Activated gamma-delta T cell treated with anti-CD3 and anti-CD28 coated beads, Interleukin-2, amount 50 U/mL, for 16 hours (primary cell): ENCODE measurements around the gene SEBOX.

ENCODE experiments used
- DNase-seq: peaks from one replicate; pipeline ENCODE4 v3.0.0-alpha.2; 2020; ENCODE audit warnings: low read depth

SEBOX gene

DNA sequence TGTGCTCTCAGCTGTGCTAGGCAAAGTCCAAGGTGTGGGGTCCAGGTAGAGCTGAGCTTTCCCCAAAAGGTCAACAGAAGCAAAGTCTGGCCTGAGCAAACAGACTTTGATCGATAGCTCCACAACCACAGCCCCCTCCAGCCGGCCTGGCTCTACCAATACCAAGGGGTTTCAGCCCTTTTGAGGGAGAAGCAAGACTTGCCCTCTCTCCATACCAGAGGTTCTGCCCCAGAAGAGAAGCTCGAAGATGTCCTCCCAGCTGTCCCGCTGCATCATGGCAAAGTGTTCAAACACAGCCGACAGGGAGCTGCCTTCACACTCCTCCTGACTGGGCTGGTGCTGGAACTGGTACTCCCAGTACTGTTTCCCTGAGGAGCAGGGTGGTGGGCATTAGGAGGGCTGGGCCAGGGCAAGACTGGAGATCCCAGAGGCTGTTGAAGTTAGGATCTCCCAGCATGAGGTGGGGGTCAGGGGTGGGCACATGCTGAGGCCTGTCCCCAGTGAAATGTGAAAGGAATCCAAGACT is 3.4 kb upstream of the SEBOX start:
- no peak for DNase-seq

DNA sequence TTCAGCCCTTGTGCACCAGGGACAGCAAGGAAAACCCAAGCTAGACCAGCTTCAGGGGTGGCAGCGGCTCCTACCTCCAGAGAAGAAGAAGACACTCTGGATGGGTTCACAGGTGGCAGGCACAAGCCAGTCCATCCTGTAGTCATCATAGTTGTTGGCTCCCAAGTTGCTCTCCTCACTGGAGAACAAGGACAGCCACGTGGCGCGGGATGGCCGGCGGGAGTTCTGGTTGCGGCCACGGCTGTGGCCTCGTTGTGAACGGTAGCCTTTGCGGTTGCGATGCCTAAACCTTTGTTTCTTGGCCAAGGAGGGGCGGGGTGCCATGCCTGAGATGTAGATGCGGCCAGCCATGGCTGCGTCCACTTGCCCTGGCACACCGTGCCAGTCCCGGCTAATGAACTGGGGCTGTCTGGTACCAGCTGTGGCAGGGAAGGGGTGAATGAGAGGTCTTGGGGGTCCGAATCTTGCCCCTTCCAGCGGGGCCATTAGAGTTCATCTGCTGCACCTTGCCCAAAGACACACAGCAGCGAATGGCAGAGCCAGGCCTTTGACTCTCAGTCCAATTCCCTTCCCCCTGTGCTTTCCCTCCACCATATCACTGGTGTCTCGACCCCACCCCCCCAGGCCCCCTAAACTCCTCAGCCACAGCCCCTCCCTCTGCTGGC is 2.8 kb upstream of the SEBOX start:
- DNase-seq: no peak

DNA sequence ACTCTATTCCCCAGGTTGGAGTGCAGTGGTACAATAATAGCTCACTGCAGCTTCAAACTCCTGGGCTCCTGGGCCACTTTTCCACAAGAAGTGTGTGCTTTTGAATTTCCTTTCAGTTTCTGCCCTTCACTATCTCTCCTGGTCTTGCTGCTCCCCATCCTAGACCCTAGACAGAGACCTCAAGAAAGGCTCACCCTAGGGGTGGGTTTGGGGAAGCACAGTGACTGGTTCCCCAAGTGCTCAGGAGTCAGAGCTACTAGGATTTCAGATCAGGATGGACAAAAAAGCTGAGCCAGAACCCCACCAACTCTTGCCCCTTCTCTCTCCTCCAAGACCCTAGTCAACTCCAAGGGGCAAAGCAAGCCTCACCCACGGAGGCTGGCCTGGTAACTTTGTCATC is 1.6 kb upstream of the SEBOX start:
- no peak for DNase-seq

DNA sequence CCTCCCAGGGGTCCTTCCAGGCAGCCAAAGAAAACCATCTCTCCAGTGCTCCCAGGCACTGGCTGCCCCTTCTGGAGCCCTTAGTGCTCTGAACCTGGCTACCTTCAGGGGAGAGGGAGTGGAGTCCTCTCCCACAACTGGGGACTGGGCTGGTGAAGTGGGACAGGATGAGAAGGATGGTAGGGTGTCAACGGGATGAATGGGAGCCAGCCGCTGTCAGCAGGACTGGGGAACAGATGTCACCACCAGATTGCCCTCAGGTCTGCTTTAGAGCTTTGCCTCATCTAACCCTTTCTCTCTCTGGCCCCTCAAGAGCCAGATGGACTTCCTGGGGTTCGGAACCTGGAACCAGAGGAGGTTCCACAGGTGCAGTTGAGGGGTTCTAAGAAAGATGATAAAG is 488 bp upstream of the SEBOX start:
- DNase-seq: no peak

DNA sequence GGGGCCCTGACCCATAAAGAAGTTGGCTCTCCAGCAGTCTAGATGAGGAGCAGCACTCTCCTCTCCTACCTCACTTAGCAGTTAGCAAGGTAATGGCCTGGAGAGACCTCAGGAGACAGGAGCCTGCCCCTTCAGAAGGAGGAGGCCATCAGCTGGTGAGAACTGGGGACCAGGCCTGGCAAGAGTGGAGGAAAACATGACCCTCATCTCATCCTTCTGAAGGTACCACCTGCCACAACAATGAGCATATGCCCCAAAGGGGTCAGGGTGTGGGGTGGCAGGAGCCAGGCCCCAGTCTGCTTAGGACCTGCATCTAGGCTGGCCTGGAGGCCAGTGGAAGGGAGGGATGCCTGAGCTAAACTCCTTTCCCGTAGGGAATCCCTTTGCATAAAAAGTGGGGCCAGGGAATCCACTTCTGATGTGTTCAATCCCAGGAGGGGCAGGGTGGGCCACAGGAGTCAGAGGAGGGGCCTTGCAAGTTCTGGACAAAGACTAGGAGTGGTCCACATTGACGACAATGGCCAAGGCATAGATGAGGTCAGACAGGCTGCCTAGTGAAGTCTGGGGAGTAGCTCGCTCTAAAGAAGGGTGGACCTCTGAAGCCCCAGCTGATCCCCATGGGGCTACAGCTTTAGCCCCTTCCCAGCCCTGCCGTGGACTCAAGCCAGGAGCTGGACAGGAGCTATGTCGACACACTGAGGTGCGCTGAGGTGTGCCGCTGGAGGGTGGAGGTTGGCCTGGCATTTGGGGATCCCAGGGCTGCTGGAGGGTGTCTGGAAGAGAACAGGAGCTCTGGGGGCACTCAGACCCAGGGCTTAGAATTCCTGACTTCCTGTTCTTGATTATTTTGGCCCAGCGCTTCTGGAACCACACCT is 986 bp downstream of the SEBOX start:
- no peak for DNase-seq

DNA sequence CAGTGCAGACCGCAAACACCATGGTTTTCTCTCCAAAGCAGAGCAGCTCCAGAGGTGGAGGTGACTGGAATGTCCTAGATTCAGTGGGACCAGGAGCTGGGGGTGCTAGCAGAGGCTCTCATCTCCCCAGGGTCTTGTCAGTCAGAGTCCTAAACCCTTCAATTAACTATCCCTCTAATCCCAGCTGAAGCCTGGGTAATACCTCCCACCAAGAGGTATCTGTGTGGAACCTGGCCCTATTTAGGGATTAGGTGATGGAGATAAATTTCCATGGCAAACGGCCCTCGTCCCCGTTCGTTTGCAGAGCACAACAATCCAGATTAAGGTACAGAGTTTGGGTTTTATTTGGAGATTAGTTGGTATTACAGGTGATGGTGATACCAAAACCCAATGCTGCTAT is 1.8 kb downstream of the SEBOX start:
- DNase-seq: no peak

DNA sequence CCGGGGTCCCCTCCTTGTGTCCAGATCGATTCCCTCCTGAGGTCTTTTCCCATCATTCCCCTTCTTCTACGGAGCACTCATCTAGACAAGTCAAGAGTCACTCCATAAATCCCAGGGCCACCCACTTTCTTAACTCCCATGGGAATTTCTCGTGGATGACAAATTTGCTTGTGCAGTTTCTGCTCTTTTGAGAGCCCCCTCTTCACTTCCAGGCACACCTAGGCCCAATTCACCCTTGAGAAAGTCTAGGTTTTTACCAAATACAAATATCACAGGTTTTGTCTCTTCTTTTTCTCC is 7.2 kb downstream of the SEBOX start:
- no peak for DNase-seq

DNA sequence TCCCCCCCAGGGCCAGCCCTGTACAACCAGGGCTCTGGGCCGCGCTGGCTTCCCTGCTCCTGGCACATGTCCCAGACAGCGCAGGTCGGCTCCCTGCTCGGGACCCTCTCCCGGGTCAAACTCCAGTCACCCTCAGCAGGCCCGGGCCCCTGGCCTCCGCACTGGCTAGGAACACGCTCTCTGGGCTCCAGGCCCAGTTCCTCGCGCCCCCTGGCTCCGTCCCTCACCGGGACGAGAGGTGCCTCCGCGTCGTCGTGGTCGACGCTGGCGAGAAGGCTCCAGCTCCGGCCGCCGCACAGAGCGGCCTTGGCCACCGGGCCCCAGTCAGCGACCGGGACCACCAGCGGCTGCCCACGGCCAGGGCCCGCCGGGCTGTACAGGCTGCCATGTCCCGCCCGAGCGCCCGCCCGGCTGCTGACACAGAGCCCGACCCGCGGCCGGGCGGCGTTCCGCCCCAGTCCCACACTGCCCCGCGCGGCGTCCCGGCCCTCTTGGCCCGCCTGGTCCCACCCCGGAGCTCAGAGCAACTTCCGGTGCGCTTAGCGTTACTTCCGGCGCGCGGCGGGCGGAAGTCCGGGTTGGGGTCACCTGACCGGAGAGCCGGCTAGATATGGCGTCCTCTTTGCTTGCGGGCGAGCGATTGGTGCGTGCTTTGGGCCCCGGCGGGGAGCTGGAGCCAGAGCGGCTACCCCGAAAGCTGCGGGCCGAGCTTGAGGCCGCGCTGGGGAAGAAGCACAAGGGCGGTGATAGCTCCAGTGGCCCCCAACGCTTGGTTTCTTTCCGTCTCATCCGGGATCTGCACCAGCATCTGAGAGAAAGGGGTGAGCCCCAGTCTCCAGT is 7.7 kb downstream of the SEBOX start, which contains the start of gene POLDIP2:
Gene POLDIP2, minus strand, starts transcription at position 467 of the 840 bp plus-strand sequence. Its CDS starts 79 bp downstream, at position 388.
- DNase-seq: peak; percentile 95

DNA sequence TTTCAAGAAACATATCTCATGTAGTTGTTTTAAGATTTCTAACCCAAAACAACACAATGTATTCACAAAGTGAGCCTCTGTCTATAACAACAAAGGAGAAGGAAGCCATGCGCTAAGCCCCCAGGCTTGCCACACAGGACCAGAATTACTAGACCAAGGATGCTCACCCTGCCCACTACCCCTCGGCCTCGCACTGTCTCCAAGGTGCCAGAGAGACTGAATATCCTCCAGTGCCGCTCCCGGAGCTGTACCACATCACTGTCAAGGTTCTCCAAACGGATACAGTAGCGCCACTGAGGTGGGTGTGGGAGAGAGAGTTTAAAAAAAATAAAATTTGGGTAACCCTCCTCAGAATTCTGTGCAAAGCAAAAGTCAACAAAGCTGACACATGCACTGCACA is 14.7 kb downstream of the SEBOX start:
- no peak for DNase-seq

DNA sequence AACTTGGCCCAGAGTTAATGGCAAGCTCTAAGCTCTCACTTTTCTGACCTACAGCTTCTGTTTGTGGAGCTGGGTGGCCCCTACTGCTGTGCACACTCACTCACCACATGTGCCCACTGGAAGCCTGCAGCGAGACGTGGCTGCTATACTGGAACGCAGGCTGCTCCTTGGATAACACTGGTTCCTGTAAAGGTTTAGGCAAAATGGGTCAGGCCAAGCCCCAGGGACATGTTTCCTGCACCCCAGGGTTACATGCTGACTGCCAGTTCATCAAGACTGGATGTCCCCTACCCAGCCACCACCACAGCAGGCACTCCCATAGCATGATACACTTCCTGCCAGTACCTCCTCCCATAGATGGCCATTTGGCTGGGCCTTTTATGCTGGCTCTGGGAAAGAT is 16.0 kb downstream of the SEBOX start:
- no peak for DNase-seq

DNA sequence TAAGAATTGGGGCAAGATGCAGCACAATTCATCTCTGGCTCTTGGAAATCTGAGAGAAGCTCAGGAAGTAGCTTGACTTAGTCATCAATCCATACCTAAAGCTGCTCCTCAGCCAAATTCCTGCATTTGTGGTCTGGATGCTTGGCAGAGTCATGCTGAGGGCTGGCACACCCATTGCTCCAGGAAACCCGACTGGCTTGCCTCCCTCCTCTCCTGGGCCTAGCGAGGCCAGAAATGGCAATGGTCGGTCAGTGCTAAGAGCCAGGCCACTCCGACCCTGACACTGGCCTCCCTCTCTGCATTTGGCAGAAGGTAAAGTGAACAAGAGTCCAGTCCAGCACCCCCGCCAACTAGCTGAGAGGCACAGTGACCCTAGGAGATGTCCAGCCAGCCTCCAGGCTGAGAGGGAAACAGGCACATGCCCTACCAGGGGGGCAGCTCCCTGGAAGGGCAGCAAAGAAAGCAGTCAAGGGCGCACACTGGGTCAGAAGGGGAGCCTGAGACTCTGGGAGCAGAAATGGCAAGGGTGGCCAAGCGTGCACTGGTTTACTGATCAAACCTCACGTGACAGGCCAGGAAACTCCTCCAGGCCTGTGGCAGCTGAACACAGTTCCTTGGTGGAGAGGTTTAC is 17.6 kb downstream of the SEBOX start:
- no peak for DNase-seq

DNA sequence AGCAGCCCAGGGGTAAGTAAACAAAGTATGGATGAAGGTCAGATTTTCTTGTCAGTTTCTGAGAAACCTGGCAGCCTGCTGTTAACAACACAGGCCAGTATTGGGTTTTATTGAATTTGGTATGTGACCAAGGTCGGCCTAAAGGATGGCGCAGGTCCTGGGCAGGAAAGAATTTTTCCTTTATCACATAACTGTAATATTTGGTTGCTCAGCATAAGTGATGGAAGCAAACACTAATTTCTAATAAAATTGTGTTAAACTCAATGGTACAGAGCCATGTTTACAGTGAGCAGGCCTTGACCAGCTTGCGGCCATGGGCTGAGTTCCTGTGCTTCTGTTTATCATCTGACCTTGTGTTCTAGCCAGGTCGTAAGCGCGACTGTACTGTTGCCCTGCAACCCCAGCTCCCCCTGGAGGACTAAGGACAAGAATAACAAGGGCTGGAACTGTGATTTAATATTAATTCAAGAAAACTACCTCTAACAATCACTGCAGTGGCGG is 18.2 kb downstream of the SEBOX start:
- DNase-seq: no peak

DNA sequence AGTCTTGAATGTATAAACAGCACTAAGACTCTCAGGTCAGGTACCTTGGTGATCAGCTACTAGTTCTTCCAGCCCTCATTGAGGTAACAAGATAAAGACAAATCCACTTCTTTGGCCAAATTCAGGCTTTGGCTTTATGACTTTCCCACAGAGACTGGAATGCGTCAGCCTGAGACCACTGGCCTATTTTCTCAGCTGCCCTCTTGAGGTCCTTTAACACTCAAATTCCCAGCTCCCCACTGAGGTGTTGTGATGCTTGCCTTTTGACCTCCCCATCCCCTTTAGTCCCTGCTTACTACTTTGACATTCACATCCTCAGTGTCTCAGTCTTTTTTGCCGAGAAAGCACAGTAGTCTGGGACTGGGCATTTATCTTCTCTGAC is 18.8 kb downstream of the SEBOX start:
- DNase-seq: no peak

DNA sequence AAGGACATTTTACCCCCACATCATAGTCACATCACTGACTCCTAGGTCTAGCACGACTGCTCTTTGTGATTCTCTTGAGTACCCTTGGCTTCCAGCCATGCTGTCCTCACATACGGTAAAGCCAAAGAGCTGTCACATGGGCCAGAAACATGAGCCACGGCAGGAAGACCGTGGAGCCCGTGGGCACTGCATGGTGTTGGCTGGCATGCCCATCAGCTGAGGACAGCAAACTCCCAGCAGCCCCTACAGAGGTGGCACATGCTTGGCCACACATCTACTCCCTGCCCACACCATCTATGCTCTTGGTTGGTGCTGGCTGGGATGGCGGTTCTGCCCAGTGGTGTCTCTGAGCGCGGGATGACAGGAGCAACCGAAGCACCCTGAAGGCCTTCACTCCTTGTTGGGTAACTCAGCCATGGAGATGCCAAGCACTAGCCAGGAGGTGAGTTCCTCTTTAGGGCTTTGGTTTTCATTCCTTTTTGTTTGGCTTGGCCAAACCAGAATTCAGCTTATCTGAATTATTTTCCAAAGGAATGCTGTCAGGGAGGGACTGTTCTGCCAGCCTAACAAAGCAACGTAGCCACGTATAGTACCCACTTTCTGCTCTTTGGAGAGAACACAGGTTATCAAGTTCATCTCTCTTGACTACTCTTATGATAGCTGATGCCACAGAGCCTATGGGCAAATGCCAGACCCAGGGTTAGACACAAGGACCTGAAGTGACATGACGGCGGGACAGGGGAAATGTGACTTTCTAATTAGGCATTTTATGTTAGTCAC is 19.4 kb downstream of the SEBOX start:
- DNase-seq: no peak

DNA sequence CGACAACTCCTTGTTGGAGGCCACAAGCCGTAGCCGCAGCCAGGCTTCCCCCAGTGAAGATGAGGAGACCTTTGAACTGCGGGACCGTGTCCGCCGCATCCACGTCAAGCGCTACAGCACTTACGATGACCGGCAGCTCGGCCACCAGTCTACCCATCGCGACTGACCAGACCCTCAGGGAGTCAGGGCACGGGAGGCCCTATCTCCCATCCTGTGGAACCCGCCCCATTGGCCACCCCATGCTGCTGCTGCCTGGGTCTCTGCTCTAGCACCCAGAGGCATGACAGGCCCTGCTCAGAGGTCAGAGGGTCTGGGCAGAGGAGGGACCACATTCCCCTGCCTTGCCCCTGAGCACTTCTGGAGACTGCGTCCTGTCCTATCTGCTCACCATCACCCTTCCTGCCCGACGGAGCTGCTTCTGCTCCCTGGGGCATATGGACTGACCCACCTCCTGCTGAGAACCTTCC is 20.5 kb downstream of the SEBOX start:
- no peak for DNase-seq

DNA sequence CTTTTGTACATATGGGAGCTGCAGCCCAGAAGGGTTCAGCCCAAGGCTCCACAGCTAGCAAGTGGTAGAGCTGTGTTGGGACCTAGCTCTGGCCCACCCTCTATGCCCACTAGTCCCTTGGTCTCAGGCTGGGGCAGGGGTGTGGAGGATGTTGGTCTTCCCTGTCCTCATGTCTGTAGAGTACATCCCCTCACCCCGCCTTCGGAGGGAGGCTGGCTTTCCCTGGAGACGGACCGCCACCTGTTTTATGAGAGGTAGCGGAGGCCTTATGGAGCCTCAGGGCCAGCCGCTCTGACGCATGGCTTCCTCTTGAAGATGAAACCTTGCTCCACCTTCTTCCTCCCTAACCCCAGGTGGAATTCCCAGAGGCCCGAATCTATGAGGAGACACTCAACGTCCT is 21.0 kb downstream of the SEBOX start:
- DNase-seq: no peak

DNA sequence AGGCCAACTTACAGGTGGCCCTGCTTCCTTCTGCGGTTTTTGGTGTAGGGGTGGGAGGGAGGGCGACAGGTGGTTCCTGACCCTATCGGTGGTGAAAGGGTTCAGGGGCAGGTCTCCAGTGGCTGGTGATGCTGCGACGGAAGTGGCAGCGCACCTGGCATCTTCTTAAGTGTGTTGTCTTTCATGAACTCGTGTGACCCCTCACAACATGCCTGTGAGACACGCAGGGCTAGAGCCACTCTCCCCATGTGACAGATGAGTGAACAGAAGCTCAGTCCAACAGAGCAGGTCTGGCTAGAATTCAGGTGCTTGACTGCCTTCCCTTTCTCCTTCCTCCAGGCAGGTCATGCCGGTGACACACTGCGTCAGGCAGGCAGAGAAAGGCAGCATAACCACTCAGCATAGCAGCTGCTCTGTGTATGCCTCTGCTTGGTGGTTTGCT is 21.5 kb downstream of the SEBOX start:
- DNase-seq: no peak

DNA sequence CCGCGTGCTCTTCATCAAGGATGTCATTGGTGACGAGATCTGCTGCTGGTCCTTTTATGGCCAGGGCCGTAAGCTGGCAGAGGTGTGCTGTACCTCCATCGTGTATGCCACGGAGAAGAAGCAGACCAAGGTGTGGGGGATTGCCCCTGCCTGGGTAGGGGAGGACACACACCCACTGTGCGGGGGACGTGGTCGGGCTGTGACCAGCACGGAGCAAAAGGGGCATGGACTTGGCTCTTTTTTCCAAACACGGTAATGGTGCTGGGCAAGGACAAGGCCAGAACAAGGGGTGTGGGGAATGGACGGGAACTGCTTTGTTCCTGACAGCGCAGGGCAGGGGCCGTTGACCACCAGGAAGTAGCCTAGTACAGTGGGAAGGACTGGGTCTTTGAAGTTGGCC is 22.7 kb downstream of the SEBOX start:
- no peak for DNase-seq

DNA sequence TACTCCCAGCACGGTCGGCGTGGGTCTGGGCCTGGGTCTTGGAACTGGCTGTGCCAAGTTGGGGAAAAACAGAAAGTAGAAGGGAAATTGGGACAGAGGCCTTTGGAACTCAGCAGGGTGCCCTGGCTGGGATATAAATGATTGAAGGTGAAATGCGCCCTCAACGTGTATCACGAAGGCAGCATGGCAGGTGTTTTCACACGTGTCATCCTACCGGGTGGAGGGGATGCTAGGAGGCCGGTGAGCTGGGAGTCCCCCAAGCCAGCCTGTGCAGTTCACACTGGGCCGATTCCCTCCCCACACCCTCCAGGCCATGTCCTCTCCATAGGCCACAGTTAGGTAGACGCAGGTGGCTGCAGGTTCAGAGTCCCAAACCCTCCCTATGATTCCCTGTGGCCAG is 23.5 kb downstream of the SEBOX start:
- DNase-seq: no peak

DNA sequence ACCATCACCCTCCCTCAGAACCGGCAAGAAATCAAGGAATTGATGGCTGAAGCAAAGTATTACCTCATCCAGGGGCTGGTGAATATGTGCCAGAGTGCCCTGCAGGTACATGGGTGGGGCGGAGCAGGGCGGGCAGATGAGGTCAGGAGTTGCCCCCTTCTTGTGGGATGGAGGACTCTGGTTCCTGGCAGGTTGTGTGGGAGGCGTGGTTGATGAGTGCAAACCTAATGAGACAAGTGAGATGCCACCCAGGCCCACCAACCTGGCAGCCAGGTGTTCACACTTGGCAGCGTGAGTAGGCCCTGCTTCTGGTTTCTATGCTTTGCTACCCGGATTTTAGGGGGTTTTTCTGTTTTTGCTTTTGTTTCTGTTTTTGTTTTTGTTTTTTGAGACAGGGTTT is 24.6 kb downstream of the SEBOX start:
- DNase-seq: no peak

DNA sequence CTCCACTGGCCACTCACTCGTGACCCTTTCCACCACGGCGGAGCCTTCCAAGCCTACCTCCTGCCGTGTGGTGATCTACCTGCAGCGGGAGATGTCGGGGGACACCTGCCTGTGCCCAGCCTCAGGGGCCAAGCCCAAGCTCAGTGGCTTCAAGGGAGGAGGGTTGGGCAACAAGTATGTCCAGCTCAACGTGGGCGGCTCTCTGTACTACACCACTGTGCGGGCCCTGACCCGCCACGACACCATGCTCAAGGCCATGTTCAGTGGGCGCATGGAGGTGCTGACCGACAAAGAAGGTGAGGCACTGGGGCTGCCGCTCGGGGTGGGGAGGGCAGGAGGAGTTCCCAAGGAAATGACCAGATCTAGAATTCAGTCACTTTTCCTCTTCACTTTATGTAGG is 25.6 kb downstream of the SEBOX start:
- no peak for DNase-seq
